GM12872 (cell line): Measurements from ENCODE around the gene PRPF19.
A peak's percentile ranks its signal among the peaks of the same experiment; 100 is the strongest.

Source experiments
- TF ChIP-seq, protein P1 (sequence below): IDR thresholded peaks from 3 replicates; pipeline ENCODE4 v1.5.1; 2011; ENCODE audit warnings: low read depth, mild to moderate bottlenecking, low read length, moderate library complexity; ENCODE audit not compliant: insufficient read depth

Gene PRPF19

DNA sequence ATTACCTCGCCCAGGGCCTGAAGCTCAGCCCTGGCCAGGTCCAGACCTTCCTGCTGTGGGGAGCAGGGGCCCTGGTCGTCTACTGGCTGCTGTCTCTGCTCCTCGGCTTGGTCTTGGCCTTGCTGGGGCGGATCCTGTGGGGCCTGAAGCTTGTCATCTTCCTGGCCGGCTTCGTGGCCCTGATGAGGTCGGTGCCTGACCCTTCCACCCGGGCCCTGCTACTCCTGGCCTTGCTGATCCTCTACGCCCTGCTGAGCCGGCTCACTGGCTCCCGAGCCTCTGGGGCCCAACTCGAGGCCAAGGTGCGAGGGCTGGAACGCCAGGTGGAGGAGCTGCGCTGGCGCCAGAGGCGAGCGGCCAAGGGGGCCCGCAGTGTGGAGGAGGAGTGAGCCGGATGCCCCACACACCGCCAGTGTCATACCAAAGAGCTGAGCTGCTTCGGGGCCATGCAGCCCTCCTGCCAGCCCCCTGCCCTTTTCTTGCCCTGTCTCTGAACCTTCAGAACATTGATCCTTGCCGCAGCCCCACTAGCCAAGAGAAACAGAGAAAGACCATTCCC is 15.5 kb upstream of the PRPF19 start:
- TF ChIP-seq, protein P1, sequence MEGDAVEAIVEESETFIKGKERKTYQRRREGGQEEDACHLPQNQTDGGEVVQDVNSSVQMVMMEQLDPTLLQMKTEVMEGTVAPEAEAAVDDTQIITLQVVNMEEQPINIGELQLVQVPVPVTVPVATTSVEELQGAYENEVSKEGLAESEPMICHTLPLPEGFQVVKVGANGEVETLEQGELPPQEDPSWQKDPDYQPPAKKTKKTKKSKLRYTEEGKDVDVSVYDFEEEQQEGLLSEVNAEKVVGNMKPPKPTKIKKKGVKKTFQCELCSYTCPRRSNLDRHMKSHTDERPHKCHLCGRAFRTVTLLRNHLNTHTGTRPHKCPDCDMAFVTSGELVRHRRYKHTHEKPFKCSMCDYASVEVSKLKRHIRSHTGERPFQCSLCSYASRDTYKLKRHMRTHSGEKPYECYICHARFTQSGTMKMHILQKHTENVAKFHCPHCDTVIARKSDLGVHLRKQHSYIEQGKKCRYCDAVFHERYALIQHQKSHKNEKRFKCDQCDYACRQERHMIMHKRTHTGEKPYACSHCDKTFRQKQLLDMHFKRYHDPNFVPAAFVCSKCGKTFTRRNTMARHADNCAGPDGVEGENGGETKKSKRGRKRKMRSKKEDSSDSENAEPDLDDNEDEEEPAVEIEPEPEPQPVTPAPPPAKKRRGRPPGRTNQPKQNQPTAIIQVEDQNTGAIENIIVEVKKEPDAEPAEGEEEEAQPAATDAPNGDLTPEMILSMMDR, result no peak

DNA sequence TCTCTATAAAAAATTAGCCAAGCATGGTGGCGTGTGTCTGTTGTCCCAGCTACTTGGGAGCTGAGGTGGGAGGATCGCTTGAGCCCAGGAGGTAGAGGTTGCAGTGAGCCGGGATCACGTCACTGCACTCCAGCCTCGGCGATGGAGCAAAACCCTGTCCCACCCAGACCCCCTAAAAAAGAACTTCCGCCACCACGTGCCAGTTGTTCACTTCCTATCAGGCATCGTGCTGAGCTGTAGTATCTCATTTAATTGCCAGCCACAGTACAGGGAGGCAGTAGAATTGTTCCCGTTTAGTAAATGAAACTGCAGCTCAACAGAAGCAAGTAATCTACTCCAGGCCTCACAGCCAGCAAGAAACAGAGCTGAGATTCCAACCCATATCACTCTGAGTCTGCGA is 14.9 kb upstream of the PRPF19 start:
- TF ChIP-seq, protein P1, result no peak

DNA sequence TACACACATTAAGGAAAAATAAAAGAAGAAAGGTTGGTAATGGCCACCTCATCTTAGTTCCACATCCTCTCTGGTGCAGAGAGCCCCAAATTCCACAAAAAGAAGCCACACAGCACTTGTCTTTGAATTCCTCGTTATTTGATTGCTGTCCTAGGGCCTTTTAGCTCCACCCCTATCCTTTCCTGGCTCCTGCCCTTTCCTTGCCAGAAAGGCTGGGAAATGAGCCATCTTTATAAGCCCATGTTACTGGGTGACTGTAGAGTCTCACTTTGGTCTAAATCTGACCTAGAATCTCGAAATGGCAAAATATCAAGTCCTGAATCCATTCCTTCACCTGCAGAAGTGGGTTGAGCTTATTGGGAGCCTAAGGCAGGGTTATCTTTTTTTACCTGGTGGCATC is 13.6 kb upstream of the PRPF19 start:
- TF ChIP-seq, protein P1, result no peak

DNA sequence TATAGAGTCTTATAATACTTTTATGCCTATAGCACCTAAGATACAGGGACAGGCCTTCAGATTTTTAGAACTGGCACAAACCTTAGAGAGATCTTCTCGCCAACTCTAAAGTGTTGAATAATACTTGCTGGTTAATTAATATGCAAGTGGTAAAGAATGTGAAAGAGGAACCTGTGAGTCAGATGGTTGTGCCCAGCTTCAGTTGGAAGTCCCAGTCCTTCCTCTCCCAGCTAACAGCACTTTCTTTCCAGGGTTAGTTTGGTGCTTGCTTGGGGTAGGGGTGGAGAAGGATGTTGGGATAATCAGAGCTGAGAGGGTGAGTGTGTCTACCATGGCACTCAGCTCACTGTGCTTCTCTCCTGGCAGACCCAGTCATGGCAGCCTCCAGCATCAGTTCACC is 12.9 kb upstream of the PRPF19 start:
- TF ChIP-seq, protein P1, result no peak

DNA sequence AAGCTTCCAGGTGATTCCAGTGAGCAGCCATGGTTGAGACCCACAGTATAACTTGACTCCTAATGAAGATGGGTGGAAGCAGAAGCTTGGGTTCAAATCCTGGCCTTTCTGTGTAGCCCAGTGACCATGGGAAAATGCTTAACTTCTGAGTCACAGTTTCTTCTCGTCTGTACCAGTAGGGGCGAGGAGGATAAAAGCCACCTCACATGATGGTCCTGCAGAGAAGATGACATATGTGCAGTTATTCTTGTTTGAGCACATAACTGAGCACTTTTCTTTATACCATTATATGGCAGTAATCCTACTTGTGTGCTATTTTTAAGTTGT is 12.5 kb upstream of the PRPF19 start:
- TF ChIP-seq, protein P1, result 0 out of 3 replicates have a peak, but pooled peaks have one; percentile 7

DNA sequence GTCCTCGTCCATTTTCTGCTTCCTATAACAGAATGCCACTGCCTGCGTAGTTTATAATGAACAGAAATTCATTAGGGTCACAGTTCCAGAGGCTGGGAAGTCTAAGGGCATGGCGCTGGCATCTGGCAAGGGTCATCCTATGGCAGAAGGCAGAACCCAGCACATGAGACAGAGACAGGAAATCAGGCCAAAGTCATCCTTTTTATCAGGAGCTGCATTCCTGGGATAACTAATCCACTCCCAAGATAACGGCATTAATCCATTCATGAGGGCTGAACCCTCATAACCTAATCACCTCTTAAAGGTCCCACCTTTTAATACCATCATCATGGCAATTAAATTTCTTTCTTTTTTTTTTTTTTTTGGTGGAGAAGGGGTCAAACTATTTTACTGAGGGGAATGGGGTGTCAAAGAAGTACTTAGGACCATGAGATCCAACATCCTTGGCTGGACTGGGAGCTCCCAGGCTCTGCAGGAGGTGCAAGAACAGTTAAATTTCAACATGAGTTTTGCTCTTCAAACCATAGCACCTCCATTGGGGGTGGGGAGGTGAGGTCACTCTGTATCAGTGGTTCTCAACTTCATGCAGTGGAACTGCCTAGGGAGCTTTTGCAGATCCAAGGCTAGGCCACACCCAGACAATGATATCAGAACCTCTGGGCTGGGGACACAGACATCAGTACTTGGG is 12.0 kb upstream of the PRPF19 start:
- TF ChIP-seq, protein P1, result no peak

DNA sequence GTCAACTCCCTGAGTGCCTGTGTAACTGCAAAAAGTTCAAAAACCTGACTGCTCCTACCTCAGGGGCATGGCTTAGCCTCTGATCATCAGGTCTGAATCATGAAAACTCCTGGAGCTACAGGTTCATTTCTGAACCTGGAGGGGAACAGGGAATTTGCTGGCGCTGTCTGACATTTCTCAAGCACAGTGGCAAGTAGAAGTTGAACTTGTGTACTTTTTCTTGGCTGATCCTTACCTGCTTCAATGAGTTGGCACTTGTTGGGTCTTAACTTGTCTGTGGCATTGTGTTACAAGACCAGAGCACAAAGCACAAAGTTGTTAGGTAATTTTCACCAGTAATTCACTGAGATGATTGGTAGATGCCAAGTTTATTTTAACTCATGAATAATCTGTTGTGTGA is 10.9 kb upstream of the PRPF19 start:
- TF ChIP-seq, protein P1, result no peak
